WI38 (cell line): ENCODE results near the gene C2CD4C.
"Not testable (repeated sequence)": the region's sequence is repeated elsewhere in the genome, so short reads cannot be mapped to it uniquely, and the experiment has no call there.

Experiments
- H3K4me3 ChIP-seq: 2 replicates; pipeline ENCODE4 v1.5.1; 2011; ENCODE audit warnings: low read depth, mild to moderate bottlenecking, control low read depth, low read length
- TF ChIP-seq, protein P1 (sequence below): IDR thresholded peaks from 2 replicates; pipeline ENCODE4 v1.5.1; 2012; ENCODE audit warnings: low read depth, mild to moderate bottlenecking, control low read depth, low read length

The C2CD4C gene

GRCh38 chr19:426725-427445, 17.9 kb upstream of the C2CD4C start:
- H3K4me3 ChIP-seq, result no peak overlapping the region
- TF ChIP-seq, protein P1, sequence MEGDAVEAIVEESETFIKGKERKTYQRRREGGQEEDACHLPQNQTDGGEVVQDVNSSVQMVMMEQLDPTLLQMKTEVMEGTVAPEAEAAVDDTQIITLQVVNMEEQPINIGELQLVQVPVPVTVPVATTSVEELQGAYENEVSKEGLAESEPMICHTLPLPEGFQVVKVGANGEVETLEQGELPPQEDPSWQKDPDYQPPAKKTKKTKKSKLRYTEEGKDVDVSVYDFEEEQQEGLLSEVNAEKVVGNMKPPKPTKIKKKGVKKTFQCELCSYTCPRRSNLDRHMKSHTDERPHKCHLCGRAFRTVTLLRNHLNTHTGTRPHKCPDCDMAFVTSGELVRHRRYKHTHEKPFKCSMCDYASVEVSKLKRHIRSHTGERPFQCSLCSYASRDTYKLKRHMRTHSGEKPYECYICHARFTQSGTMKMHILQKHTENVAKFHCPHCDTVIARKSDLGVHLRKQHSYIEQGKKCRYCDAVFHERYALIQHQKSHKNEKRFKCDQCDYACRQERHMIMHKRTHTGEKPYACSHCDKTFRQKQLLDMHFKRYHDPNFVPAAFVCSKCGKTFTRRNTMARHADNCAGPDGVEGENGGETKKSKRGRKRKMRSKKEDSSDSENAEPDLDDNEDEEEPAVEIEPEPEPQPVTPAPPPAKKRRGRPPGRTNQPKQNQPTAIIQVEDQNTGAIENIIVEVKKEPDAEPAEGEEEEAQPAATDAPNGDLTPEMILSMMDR, result no peak

GRCh38 chr19:425056-425455, 16.1 kb upstream of the C2CD4C start:
- TF ChIP-seq, protein P1, result no peak
- no peak overlapping the region for H3K4me3 ChIP-seq

DNA sequence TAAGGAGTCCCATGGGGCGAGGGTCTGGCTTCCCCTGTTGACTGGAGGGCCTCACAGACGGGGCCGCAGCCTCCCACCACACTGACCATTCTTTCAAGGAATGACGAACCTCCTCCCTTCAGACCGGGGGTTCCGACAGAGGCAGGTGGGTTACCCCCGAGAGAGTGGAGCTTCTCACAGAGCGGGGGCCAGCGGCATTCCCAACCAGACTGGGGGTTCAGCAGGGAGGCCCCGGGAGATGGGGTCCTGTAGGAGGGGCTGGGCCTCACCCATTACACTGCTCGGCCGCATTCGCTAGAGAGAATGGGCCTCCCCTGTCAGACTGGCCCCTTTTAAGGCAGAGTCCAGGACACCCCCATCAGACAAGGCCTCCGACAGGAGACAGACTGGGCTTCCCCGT, 15.6 kb upstream of the C2CD4C start:
- no peak overlapping the region for H3K4me3 ChIP-seq
- TF ChIP-seq, protein P1, result no peak

- no peak overlapping the region for H3K4me3 ChIP-seq
- TF ChIP-seq, protein P1, result no peak
Measured at GRCh38 chr19:423691-424466, 14.9 kb upstream of the C2CD4C start.

DNA sequence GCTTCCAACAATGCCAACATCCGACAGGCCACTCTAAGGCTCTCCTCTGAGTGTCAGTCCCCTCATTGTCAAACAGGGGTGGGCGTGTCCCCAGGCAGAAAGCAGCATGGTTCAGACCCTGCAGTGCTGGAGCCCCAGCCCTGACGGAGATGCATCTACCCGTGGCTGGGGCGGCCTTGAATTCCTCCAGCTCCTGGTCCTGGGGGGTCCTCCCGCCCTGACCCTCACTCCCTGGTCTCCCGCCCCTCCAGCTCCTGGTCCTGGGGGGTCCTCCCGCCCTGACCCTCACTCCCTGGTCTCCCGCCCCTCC, 13.9 kb upstream of the C2CD4C start:
- H3K4me3 ChIP-seq, result not testable (repeated sequence)

DNA sequence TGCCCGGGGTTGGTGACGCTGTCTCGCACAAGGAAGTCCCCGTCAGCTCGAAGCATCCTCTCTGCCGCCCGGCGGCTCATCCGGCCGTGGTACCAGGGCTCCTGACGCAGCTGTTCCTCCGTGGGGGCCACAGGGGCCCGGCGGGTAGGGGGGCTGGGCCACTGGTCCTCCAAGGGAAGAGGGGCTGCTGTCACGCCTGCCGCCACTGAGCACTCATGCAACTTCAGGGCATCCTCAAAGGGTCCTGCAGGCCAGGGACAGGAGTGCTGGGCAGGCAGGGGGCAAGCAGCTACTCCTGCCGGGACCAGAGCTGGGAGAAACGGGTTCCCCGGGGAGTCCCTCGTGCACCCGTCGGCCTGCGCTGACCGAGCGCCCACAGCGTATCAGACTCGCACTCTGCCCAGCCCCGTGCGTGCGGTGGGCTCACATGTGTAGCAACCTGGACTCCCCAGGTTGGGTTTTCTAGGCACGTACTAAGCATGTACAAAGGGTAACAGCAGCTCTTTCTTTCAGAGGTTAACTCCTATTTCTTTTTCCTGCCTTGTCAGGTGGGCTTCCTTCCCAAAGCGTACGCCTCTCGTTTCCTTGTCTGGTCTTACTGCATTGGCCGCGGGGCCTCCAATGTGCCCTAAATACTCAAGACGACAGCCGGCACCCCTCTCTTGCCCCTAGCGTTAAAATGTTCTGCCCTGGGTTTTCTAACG, 13.4 kb upstream of the C2CD4C start:
- TF ChIP-seq, protein P1, result no peak
- no peak overlapping the region for H3K4me3 ChIP-seq

DNA sequence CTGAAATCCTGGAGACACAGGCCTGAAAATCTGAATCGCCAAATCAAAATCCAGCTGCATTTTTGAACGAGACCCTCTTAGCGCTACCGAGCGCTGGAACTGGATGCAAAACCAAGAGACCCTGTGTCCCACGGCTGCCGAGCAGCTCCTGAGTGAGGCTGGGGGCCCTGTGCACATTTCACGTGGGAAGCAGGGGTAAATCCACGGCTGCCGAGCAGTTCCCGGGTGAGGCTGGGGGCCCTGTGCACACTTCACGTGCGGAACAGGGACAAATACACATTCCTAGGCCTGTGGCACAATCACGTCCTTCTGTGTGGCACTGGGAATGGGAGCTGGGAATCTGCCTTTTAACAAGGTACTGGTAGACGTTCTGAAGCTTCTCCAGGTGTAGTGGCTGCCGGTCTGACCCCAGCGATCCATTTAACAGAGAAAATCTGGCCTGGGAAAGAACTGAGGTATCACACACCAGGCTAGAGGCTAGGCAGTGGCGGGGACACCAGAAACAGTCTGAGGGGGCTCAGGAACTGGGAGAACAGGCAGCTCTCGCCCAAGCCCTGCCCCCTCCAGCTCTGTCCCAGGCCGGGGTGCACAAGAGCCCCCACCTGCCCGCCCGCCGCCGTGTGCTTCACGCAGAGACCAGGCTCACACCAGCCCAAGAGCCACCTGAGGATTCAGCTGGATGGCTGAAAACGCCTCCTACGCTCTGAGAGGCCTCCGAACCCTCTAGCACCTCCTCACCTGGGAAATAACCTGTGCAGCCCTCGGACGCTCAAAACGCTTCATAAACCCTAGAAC, 11.0 kb upstream of the C2CD4C start:
- no peak overlapping the region for H3K4me3 ChIP-seq
- TF ChIP-seq, protein P1, result no peak
